ENCODE measurements around the gene TMPRSS7. TPM values are rescaled to one million over a fixed set of nuclear protein-coding genes. Genes with fewer than 3 reads are reported as not detected.

Gene TMPRSS7, protein sequence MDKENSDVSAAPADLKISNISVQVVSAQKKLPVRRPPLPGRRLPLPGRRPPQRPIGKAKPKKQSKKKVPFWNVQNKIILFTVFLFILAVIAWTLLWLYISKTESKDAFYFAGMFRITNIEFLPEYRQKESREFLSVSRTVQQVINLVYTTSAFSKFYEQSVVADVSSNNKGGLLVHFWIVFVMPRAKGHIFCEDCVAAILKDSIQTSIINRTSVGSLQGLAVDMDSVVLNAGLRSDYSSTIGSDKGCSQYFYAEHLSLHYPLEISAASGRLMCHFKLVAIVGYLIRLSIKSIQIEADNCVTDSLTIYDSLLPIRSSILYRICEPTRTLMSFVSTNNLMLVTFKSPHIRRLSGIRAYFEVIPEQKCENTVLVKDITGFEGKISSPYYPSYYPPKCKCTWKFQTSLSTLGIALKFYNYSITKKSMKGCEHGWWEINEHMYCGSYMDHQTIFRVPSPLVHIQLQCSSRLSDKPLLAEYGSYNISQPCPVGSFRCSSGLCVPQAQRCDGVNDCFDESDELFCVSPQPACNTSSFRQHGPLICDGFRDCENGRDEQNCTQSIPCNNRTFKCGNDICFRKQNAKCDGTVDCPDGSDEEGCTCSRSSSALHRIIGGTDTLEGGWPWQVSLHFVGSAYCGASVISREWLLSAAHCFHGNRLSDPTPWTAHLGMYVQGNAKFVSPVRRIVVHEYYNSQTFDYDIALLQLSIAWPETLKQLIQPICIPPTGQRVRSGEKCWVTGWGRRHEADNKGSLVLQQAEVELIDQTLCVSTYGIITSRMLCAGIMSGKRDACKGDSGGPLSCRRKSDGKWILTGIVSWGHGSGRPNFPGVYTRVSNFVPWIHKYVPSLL
- 0.16 TPM in 1 of 2 replicates, not detected in the other for total RNA-seq (2014; rRNA removed; shearing (Covaris generic))

- DNase-seq (ENCODE audit: low spot score), result no peak
Observed at GRCh38 chr3:112034436-112034835, at the start of gene TMPRSS7. Gene TMPRSS7, plus strand, starts transcription at chr3:112034736. Its CDS starts 110 bp downstream, at chr3:112034846.

- no peak for DNase-seq (ENCODE audit: low spot score)
Observed at GRCh38 chr3:111986800-111987199, 47.7 kb upstream of the TMPRSS7 start.

DNA sequence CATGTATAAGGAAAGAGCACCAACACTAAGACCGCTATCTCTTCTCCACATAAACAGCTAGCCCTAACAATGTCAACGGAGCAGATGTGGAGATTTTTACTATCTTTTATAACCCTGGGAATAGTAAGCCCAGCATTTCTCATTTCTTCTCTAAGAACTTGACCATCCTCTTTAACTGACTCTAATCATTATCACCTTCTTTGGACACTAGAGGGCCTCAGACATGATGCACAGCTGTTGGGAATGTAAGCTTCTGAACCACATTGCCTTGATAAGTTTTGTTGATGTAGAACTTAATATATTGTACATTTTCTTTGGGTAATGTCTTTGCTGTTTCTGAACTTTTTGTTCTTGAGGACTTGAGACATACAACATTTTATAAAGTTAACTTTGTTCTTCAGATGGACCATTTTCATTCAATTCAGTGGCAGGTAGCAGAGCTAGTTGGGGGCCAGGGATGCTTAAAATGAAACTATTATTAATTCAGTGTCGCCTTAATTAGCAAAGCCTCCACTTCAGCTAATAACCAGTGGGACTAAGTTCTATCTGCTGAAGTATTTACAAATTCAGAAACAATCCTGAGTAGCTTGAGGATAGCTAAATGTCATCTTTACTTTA lies 45.4 kb upstream of the TMPRSS7 start:
- peak; percentile 56 for DNase-seq (ENCODE audit: low spot score)

DNA sequence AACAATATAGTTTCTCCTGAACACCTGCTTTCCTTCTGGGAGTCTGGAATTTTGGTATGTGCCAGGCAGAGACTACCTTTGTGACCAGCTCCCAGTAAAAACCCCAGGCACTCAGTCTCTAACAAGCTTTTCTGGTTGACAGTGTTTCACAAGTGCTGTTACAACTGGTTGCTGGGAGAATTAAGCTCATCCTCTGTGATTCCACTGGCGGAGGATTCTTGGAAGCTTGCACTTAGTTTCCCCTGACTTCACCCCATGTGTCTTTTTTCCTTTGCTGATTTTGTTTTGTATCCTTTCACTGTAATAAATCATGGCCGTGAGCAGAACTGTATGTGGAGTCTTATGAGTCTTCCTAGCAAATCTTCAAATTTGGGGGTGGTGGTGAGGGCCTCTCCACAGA lies 41.5 kb upstream of the TMPRSS7 start:
- no peak for DNase-seq (ENCODE audit: low spot score)

GRCh38 chr3:111998636-111999483 lies 35.7 kb upstream of the TMPRSS7 start, which contains the start of gene TAGLN3:
Gene TAGLN3, plus strand, starts transcription at chr3:111998922. Its CDS starts 501 bp downstream, at chr3:111999423.
- no peak for DNase-seq (ENCODE audit: low spot score)

DNA sequence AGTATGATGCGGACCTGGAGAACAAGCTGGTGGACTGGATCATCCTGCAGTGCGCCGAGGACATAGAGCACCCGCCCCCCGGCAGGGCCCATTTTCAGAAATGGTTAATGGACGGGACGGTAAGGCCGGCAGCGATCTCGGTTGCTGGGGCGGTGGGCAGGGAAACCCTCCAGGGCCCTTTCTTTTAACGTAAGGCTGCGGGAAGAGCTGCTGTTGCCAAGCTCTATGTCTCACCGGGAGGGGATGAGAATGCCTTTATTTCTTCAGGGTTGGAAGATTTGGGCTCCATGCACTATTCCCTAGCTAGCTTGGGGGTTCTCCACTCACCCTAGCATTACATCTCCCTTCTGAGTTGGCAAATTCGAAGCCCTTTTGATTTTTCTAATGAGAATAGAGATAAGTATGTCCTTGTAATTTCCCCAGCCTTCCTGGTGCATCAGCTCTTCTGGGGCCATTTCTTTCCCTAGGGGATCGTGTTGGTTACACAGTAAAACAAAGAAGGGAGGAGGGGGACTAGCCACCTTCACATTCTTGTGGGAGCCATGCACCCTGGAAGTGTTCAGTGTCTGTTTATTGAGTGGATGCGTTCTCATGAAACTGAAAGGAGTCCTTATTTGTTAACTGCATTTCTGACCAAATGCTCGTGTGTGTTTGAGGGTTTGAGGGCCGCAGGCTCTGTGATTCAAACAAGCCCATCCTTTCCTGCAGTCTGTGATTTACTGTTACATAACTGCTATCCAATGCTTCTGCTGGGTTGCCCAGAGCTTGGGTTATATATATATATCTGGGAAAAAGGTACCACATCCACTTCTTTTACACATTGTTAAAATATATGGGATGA lies 34.8 kb upstream of the TMPRSS7 start:
- no peak for DNase-seq (ENCODE audit: low spot score)

DNA sequence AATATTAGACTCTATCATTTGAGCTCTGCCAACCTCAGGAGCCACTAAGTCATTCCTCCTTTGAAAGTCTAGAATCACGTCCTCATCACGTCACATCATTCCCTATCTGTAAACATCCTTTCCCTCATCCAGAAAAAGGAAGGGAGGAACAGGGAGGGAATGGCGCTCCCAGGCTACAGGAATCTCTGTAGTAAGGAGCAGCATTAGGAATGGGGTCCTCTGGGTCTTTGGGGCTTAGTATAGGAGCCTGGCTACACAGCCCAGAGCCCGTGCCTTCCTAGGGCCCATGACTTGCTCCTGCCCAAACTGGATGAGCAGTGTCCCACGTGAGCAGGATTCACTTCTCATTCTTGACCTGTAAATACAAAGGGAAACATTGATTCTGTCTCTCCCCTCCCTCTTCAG lies 34.2 kb upstream of the TMPRSS7 start:
- DNase-seq (ENCODE audit: low spot score), result no peak

- DNase-seq (ENCODE audit: low spot score), result no peak
Observed at GRCh38 chr3:112000966-112001365, 33.6 kb upstream of the TMPRSS7 start.

DNA sequence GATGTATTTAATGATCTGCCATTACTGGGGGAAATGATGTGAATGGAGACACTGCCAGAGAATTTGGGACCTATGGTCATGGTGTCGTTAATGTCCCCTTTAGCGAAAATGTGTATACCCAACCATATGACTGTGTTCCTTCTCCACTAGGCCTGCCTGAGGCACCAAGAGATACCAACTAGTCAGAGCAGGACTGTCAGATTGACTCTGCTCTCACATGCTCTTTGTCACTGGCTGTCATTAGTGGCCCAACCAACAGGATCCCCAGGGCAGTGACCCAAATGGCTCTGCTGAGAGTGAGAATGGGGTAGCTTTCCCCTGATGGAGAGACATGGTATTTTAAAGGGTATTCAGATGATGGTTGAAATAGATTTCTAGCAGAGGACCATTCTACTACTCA lies 33.0 kb upstream of the TMPRSS7 start:
- DNase-seq (ENCODE audit: low spot score), result no peak

DNA sequence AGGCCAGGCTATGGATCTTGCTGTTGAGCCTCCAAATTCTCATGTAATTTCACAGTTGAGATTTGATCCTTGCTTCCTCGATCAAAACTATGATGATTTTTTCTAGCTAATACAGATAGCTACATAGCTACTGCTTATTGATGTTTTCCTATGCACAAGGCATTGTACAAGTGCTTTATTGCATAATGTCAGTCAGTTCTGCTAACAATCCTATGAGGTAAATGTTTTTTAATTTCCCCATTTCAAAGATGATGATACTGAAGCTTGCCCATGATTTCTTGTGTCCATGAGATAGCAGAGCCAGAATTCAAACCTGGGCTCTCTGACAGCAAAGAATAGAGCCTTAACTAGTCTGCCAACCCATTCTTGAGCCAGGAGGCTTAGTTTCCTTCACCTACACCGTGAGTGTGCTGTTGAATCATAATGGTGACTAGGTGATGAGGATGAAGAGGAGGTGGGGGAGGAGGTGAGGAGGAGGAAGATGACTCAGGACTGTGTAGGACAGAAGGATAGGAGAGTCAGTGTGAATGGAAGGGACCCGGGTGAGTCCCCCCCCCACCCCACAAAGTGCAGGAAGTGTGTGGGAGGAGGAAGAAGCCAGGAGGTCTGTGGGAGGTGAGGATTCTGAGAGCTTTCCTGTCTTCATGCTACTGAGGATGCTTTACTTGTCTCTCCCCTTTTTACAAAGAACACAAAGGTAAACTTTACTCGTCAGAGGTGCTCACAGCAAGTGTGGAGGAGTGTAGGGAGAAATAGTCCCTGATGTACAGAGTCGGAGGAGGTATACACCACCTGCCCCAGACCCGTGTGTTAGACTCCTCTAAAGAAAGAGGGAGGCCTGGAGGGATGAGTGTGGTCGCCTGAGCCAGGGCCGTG lies 32.2 kb upstream of the TMPRSS7 start:
- peak; percentile 84 for DNase-seq (ENCODE audit: low spot score)

GRCh38 chr3:112003321-112004080 lies 31.0 kb upstream of the TMPRSS7 start:
- no peak for DNase-seq (ENCODE audit: low spot score)

- DNase-seq (ENCODE audit: low spot score), result no peak
Observed at GRCh38 chr3:112004187-112004586, 30.3 kb upstream of the TMPRSS7 start.

DNA sequence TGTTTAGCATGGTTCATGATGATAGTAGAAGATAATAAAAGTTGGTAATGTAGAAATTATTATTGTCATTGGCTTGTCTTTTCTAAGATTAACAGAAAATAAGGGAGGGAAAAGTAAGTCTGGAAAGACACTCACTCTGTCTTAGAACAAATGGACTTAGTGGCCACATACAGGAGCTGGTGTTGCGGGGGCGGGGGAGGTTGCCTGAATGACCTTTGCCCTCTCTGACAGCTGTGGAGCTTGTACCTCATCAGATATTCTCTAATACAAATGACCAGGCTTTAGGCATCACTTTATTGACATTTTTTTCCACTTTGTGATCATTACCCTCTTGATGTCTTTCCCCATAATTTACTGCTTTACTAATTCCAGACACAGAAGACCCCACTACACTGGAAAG lies 29.9 kb upstream of the TMPRSS7 start:
- no peak for DNase-seq (ENCODE audit: low spot score)

GRCh38 chr3:112005091-112005672 lies 29.4 kb upstream of the TMPRSS7 start:
- DNase-seq (ENCODE audit: low spot score), result no peak

DNA sequence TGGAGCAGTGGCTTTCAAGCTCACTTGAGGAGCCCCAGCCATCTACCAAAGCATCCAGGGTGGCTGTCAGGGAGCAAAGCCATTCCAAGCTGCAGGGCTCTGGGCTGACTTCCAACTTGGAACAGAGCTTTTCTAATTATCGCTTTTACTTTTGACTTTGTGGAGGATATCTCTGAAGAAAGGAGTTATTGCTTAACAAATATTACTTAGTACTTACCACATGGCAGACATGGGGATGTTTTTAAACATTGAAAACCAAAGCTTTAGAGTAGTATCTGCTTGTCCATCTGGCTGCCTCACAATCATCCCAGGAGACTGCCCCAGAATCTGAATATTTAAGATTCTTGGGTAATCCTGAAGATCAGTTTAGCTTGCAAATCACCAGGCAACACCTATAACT lies 26.9 kb upstream of the TMPRSS7 start:
- DNase-seq (ENCODE audit: low spot score), result no peak

DNA sequence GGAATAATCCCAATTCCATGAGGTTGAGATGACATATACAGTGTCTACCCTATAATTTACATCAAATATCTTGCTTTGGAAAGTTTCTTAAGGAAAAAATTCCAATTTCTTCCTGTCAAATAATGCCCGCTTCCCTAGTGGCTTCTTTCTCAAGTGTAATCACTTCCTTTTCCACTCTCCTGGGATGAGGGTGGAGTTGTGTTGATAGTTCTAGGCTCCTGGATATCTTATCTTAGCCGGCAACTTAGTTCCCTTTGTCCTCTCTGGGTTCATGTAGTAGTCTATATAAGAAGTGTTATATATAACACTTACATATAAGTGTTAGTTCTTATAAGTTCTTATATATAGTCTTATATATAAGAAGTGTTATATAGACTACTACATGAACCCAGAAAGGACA lies 24.9 kb upstream of the TMPRSS7 start:
- DNase-seq (ENCODE audit: low spot score), result no peak

DNA sequence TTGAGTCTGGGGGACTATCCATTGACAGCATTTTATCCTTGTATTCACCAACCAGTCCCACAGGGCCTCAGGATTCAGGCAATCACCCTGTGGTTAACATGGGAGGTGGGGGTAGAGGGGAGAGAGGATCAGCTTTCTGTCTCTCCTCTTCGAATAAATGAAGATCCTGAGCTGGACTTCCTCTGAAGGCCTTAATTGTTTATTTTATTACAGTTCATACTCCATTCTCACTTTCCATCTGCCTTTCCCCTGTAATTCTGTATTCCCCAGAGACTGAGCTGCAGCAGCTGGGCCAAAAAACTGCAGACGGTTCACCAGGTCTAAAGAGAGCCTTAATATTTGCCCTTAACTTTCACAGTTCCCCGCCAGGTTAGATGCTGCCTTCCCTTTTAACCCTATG lies 23.9 kb upstream of the TMPRSS7 start:
- DNase-seq (ENCODE audit: low spot score), result no peak

DNA sequence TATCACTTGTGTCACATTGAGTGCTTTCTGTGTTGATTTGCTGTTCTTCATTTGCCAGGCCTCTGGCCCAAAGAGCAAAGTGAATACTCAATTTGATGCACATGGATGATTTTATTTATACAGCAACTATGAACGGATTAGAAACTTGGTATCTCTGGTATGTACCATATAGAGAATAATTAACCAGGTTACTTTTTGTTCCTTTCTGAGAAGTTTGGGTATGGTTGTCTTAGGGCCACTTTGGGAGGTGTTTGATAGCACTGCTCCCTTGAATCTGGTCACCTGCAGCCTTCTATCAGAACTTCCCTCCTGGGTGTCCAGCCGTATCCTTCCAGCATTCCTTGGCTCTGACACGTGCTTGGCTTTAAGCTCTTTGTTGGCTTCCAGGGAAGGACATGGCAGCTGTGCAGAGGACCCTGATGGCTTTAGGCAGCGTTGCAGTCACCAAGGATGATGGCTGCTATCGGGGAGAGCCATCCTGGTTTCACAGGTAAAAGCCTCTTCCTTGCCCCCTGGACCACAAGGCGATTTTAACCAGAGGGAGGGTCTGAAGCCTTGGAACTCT lies 23.1 kb upstream of the TMPRSS7 start:
- no peak for DNase-seq (ENCODE audit: low spot score)

Measured in A172 (cell line).